Measurements from ENCODE around the gene PLEKHF1. TPM values are rescaled to one million over a fixed set of nuclear protein-coding genes. Genes with fewer than 3 reads are reported as not detected.

PLEKHF1 gene
- total RNA-seq, 4 donors from 2014 or later: 8.6 to 38.8 (median 14.2) TPM

DNA sequence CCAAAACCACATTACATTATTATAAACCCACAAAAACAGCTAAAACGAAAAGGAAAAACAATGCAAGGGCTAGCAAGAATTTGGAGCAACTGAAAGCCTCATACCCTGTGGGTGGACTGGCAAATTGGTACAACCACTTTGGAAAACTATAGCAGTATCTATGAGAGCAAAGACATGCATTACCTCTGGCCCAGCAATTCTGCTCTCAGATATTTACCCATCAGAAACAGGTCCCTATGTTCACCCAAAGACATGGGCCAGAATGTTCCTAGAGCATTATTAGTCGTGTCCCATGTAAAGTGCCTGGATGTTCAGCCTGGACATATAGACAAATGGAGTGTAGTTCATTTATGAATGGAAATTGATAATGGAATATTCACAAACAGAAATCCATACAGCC lies 31.3 kb upstream of the PLEKHF1 start:
- 84 to 88% methylated on average over 2 of the region's 2 CpGs for WGBS, 2 donors (ENCODE audit: low coverage in 1 of 2)
- Histone ChIP-seq H3K4me1 (no peaks in the 10 kb centered on the region), H3K27ac (no peak overlapping the region), H3K27me3 (no peaks in the 10 kb centered on the region), H3K4me3 (no peak overlapping the region), H3K36me3 (no peaks in the 10 kb centered on the region), H3K9me3 (no peaks in the 10 kb centered on the region)
- in situ Hi-C loops (cut with MboI; ENCODE audit: low pct_ligation_motif_present in 1 of 4, low pct_unique_long_range_greater_than_20kb in 1 of 4, low sequenced_read_pairs in 3 of 4): no loop called here
- intact Hi-C loops (cut with DNase I; ENCODE audit: low total_unique reads): no loop called here
- TF ChIP-seq EP300 (IDR thresholded peaks at IDR 0.05; ENCODE audit: low read depth): no peak
- no peak for TF ChIP-seq POLR2AphosphoS5 (IDR thresholded peaks at IDR 0.05)
- no peak for TF ChIP-seq POLR2A (IDR thresholded peaks at IDR 0.05)
- TF ChIP-seq, protein P1, sequence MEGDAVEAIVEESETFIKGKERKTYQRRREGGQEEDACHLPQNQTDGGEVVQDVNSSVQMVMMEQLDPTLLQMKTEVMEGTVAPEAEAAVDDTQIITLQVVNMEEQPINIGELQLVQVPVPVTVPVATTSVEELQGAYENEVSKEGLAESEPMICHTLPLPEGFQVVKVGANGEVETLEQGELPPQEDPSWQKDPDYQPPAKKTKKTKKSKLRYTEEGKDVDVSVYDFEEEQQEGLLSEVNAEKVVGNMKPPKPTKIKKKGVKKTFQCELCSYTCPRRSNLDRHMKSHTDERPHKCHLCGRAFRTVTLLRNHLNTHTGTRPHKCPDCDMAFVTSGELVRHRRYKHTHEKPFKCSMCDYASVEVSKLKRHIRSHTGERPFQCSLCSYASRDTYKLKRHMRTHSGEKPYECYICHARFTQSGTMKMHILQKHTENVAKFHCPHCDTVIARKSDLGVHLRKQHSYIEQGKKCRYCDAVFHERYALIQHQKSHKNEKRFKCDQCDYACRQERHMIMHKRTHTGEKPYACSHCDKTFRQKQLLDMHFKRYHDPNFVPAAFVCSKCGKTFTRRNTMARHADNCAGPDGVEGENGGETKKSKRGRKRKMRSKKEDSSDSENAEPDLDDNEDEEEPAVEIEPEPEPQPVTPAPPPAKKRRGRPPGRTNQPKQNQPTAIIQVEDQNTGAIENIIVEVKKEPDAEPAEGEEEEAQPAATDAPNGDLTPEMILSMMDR (IDR thresholded peaks at IDR 0.05): no peak
- DNase-seq: no peak

DNA sequence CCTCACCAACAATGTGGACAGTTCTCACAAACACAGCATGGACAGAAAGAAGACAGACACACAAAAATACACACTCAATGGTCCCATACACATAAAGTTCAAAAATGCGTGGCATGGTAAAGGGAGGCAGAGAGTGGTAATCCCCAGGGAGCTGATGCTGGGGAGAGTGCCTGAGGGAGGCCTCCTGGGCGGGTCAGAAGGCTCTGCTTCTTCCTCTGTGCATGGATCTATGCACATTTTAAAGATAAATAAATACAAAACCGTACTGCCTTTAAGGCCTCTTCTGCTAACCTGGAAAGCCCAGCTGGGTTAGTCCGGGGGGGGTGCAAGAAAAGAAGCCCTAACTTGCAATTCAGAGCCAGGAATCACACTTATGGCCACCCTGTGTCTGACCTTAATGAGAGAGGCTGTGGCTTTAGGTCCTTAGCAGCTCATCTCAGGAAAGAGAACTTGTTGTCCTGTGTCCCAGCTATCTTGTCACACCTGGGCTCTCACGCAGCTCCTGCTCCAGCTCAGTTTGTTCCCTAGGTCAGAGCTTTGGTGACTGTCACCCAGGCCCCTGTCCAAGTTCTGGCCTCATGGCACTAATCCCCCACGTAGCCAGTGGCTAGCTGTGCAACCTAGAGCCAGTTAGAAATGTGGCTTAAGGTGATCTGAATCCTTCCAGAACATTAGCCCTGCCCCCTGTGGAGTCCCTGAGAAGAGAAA lies 30.7 kb upstream of the PLEKHF1 start:
- DNase-seq: no peak
- H3K4me1 ChIP-seq: no peaks in the 10 kb centered on the region
- 62 to 70% methylated on average over 1 to 6 of the region's 6 CpGs for WGBS, 2 donors (ENCODE audit: low coverage in 1 of 2)
- H3K27me3 ChIP-seq: no peaks in the 10 kb centered on the region
- intact Hi-C loops (cut with DNase I; ENCODE audit: low total_unique reads): no loop called here
- H3K36me3 ChIP-seq: no peaks in the 10 kb centered on the region
- in situ Hi-C loops (cut with MboI; ENCODE audit: low pct_ligation_motif_present in 1 of 4, low pct_unique_long_range_greater_than_20kb in 1 of 4, low sequenced_read_pairs in 3 of 4): no loop called here
- no peaks in the 10 kb centered on the region for H3K9me3 ChIP-seq
- TF ChIP-seq POLR2AphosphoS5 (IDR thresholded peaks at IDR 0.05) (no peak), POLR2A (IDR thresholded peaks at IDR 0.05) (no peak), EP300 (IDR thresholded peaks at IDR 0.05; ENCODE audit: low read depth) (no peak)
- TF ChIP-seq, protein P1 (IDR thresholded peaks at IDR 0.05): no peak
- no peak overlapping the region for H3K27ac ChIP-seq
- H3K4me3 ChIP-seq: no peak overlapping the region

DNA sequence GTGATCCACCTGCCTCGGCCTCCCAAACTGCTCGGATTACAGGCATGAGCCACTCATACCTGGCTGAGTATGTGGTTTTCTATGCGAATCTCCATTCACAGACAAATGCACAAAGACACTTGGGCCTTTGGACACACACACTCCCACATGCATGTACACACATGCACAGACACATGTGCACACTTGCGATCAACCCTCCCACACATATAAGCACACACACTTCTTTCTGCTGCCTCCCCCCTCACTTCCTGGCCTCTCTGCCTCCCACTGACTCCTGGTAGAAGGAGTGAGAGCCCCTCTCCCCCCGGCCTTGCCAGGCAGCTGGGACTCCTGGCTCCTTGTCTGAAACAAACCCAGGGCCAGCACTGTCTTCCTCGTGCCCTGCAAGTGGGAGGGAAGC lies 29.3 kb upstream of the PLEKHF1 start:
- no peaks in the 10 kb centered on the region for H3K4me1 ChIP-seq
- no peaks in the 10 kb centered on the region for H3K36me3 ChIP-seq
- no peak overlapping the region for H3K27ac ChIP-seq
- no peak overlapping the region for H3K4me3 ChIP-seq
- in situ Hi-C loops (cut with MboI; ENCODE audit: low pct_ligation_motif_present in 1 of 4, low pct_unique_long_range_greater_than_20kb in 1 of 4, low sequenced_read_pairs in 3 of 4): no loop called here
- H3K9me3 ChIP-seq: no peaks in the 10 kb centered on the region
- H3K27me3 ChIP-seq: no peaks in the 10 kb centered on the region
- intact Hi-C loops (cut with DNase I; ENCODE audit: low total_unique reads): no loop called here
- DNase-seq: no peak
- WGBS, 2 donors (ENCODE audit: low coverage in 1 of 2): 83 to 85% methylated on average over 2 to 6 of the region's 6 CpGs
- TF ChIP-seq POLR2A (IDR thresholded peaks at IDR 0.05) (no peak), POLR2AphosphoS5 (IDR thresholded peaks at IDR 0.05) (no peak), EP300 (IDR thresholded peaks at IDR 0.05; ENCODE audit: low read depth) (no peak)
- TF ChIP-seq, protein P1 (IDR thresholded peaks at IDR 0.05): no peak

DNA sequence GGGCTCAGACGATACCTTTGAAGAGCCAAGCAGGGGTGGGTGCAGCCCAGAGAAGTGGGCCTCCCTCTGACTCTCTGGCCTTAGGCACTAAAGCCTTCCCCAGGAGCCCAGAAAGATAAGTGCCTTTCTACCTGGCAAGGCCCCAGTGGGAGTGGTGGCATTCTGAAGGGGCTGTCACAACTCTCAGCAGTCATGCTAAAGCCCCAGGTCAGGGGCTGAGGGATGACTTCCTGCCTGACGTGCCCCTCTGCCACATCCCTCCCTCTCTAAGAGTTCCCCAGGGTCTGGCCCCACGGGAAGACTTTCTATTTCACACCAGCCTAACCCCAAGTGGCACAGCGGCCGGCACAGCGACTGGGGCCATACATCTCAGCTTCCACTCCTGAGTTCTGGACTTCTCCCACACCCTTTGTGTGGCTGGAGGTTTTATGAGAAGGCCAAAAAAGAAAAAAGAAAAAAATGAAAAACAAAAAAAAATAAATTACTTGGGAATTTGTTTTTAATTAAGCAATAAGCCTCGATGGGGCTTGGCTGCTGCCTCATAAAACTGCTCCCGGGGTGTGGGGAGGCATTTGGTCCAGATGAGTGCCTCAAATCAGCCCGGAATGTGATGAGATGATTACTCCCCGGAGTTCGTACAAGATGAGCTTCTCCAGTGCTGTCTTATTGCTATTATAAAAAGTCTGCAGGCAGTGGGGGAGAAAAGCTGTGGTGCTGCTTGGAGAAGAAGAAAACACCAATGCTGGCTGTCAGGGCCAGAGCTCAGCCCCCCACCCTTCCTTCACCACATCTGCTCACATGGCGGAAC lies 28.5 kb upstream of the PLEKHF1 start:
- intact Hi-C loops (cut with DNase I; ENCODE audit: low total_unique reads): no loop called here
- in situ Hi-C loops (cut with MboI; ENCODE audit: low pct_ligation_motif_present in 1 of 4, low pct_unique_long_range_greater_than_20kb in 1 of 4, low sequenced_read_pairs in 3 of 4): no loop called here
- TF ChIP-seq POLR2A (IDR thresholded peaks at IDR 0.05): no peak
- no peak for TF ChIP-seq EP300 (IDR thresholded peaks at IDR 0.05; ENCODE audit: low read depth)
- TF ChIP-seq, protein P1 (IDR thresholded peaks at IDR 0.05): no peak
- no peaks in the 10 kb centered on the region for H3K27me3 ChIP-seq
- no peak for DNase-seq
- no peaks in the 10 kb centered on the region for H3K4me1 ChIP-seq
- H3K9me3 ChIP-seq: no peaks in the 10 kb centered on the region
- H3K4me3 ChIP-seq: no peak overlapping the region
- no peaks in the 10 kb centered on the region for H3K36me3 ChIP-seq
- 45 to 55% methylated on average over 5 to 12 of the region's 12 CpGs for WGBS, 2 donors (ENCODE audit: low coverage in 1 of 2)
- no peak overlapping the region for H3K27ac ChIP-seq
